Peyer's patch (tissue), 4 donors: Measurements from ENCODE around the gene WBP4.

ENCODE experiments used
- POLR2A ChIP-seq, 2 donors: fragments of 450-650 bp; IDR thresholded peaks; one replicate each; pipeline ENCODE4 v1.5.1; 2017; ENCODE audit warnings: antibody characterized with exemption in 2 of 2, mild to moderate bottlenecking in 2 of 2, moderate library complexity in 2 of 2
- TF ChIP-seq, protein P1 (sequence below), 6 experiments: fragments of 450-650 bp in 4 of 6; fragments of 200-600 bp in 2 of 6; sonication (generic) in 1 of 6; IDR thresholded peaks; one replicate each; pipeline ENCODE4 v1.5.1; 2017 to 2019; ENCODE audit warnings: antibody characterized with exemption in 6 of 6, mild to moderate bottlenecking in 3 of 6, moderate library complexity in 1 of 6

DNA sequence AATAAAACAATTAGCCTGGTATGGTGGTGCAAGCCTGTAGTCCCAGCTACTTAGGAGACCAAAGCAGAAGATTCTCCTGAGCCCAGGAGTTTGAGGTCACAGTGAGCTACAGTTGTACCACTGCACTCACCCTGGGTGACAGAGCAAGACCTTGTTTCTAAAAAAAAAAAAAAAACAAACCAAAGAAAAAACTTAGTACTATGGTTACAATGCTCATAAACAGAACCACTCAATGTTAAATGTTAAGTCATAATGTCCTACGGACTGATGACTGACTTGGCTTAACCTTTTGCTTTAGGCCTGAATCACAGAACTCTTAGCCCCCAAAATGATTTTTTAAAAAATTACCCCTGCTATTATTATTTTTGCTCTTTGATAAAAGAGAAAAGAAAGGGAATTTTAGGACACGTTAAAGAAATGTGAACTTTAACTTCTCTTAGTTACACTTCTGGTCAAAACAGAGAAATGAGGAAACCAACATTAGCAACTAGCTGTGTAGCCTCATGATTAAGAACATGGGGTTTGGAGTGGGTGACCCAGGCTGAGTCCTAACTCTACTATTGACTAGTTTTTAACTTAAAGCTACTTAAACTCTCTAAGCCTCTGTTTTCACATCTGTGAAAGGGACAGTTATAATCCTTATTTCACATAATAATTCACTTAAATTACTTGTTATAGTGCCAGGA, 28.5 kb upstream of the WBP4 start:
- TF ChIP-seq, protein P1, sequence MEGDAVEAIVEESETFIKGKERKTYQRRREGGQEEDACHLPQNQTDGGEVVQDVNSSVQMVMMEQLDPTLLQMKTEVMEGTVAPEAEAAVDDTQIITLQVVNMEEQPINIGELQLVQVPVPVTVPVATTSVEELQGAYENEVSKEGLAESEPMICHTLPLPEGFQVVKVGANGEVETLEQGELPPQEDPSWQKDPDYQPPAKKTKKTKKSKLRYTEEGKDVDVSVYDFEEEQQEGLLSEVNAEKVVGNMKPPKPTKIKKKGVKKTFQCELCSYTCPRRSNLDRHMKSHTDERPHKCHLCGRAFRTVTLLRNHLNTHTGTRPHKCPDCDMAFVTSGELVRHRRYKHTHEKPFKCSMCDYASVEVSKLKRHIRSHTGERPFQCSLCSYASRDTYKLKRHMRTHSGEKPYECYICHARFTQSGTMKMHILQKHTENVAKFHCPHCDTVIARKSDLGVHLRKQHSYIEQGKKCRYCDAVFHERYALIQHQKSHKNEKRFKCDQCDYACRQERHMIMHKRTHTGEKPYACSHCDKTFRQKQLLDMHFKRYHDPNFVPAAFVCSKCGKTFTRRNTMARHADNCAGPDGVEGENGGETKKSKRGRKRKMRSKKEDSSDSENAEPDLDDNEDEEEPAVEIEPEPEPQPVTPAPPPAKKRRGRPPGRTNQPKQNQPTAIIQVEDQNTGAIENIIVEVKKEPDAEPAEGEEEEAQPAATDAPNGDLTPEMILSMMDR (IDR thresholded peaks at IDR 0.05): no peak
- no peak for TF ChIP-seq POLR2A (IDR thresholded peaks at IDR 0.05)
